AML-193 (cell line): ENCODE measurements around the gene DCAKD.
A peak's percentile ranks its signal among the peaks of the same experiment; 100 is the strongest.
"Not testable (repeated sequence)": the region's sequence is repeated elsewhere in the genome, so short reads cannot be mapped to it uniquely, and the experiment has no call there.

Experiments used
- DNase-seq, 2 experiments: peaks; one replicate each; lab custom pipeline; 2025; lab: John Stamatoyannopoulos, UW

Gene DCAKD

DNA sequence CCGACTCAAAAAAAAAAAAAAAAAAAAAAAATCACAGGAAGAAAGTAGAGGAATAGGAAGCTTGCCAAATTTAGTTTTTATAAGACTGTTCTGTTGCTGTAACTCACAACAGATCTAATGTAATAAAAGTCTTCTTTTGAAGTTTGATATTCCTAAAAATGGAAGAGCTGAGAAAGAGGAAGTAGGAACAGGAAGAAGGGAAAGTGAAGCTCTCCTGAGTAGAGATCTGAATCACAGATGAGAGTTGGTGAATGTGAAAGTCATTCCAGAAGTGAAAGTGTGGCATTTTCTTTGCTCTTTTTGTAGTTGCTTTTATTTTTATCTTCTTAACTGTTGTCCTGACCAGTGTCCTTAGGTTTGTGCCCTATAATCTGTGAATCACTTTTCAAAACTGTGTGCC is 11.8 kb upstream of the DCAKD start:
- peak; percentile 21 to 29 for DNase-seq

DNA sequence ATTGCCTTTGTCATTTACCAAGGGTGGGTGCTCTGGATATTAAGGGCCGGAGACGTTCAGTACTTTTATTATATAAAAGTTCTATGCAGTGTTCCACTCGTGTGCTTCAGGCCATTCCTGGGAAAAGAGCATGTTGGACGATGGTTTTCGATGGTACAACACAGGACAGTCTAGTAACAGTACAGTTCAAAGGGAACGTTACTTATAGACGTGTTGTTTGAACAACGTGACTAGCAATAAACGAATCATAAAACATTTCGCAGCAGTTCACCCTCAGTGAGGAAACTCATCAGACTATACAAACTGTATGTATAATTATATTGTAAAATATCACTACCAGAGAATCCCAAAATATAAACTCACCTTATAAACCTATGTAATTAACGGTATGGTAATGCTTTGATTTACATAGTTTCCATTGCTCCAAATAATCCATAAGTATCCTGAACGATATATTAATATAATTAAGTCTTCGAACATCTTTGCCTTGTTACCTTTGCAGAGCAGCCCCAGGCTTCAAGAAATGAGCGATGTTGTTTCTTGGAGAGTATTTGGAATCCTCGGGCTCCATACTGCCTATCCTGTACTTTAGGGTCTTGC is 10.3 kb upstream of the DCAKD start:
- no peak for DNase-seq

DNA sequence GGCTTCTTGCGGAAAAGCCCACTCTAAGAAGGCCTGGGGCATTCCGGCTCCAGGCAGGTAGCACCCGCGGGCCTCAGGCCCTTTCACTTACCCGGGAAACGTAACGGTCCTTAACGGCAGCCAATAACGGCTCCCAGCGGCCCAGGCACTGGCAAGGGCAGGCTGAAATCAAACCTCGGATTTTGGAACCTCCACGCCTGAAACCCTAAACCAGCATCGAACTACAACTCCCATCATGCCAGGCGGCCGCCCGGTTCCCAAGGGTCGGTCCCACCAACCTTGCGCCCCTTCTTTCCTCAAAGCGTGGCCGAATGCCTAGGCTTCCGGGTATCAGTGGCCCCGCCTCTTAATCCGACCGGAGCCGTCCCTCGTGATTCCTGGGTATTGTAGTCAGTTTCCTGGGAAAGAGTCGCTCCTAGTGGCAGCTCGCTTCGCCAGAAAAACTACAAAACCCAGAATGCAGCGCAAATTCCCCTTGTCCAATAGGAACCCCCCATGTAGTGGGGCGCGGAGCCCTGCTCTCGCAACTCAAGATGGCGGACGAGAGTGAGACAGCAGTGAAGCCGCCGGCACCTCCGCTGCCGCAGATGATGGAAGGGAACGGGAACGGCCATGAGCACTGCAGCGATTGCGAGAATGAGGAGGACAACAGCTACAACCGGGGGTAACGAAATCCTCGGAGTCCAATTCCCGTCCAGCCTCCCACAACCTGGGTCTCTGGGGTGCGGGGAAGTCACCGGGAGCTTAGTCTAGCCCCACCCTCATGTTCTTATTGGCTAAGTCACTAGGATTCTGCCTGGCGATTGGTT is 9.6 kb upstream of the DCAKD start, which contains the start of gene NMT1:
Gene NMT1 (plus strand): TSS at position 521 of the 809 bp plus-strand sequence. CDS start 13 bp downstream, at position 534.
- peak; percentile 100 for DNase-seq

DNA sequence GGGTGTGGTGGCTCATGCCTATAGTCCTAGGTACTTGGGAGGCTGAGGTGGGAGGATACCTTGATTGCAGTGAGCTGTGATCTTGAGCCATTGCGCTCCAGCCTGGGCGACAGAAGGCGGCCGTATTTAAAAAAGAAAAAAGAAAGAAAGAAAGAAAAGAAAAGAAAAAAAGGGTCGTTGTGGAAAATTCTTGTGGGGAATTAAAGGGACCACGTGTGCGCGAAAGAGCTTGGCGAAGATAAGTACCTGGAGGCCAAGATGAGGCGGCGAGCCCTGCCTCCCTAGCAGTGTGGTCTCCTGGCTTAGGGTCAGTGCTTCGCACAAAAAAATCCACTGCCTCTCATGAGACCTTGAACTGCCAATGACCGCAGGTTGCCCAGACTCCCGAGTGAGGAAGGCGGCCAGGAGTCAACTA is 9.0 kb upstream of the DCAKD start:
- DNase-seq = no peak

DNA sequence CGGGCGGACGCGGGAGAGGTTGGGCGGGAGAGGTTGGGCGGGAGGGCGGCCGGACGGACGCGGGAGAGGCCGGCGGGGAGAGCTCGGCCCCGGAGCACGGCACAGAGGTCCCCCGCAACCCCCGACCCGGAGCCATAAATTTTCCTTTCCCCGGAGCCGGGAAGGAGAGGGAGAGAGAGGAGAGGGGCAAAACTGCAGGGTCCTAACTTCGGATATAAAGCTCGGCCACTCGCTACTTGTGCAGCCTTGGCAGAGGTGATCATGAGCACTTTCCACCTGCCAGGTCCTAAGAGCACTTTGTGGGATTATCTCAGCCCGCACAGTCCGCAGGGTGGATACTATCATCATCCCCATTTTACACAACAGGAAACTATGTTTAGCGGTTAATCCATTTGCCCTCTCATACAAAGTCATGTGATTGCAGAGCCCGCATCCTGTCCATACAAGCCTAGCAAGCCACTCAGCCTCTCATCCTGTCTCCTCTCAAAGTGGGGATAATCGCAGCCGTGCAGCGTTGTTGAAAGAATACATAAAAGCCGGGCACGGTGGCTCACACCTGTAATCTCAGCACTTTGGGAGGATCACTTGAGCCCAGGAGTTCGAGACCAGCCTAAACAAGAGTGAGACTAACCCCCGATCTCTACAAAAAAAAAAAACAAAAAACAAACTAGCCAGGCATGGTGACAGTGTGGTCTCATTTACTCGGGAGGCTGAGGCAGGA is 780 bp upstream of the DCAKD start:
- peak; percentile 61 to 73 for DNase-seq

DNA sequence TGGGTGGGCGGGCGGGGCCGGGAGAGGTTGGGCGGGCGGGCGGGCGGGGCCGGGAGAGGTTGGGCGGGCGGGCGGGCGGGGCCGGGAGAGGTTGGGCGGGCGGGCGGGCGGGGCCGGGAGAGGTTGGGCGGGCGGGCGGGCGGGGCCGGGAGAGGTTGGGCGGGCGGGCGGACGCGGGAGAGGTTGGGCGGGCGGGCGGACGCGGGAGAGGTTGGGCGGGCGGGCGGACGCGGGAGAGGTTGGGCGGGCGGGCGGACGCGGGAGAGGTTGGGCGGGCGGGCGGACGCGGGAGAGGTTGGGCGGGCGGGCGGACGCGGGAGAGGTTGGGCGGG is 254 bp upstream of the DCAKD start:
- DNase-seq = not testable (repeated sequence)

DNA sequence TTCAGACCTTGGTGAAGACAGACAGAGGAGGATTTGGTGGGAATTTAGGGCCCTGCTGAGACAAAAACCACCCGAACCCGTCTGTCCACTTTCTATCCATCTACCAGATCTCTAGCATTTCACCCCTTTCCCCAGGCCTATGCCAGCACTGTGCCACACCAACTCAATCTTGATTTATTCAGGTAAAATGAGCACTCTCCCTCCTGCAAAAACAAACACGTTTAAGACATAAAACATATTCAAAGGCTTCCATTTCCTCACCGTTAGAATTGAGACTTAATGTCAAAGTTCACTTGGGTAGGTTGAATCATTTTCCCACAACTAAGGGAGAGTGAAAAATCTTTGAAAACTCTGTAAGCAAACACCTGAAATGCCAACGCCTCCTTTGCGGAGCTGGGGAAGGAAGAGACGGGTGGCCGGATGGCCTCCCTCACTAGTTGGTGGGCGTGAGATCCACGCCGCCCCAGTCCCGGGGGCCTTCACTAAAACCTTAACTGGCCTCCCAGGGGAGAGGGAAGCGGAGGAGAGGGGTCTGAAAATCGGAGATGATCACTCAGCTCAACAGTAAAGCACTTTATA is 862 bp downstream of the DCAKD start:
- no peak for DNase-seq

DNA sequence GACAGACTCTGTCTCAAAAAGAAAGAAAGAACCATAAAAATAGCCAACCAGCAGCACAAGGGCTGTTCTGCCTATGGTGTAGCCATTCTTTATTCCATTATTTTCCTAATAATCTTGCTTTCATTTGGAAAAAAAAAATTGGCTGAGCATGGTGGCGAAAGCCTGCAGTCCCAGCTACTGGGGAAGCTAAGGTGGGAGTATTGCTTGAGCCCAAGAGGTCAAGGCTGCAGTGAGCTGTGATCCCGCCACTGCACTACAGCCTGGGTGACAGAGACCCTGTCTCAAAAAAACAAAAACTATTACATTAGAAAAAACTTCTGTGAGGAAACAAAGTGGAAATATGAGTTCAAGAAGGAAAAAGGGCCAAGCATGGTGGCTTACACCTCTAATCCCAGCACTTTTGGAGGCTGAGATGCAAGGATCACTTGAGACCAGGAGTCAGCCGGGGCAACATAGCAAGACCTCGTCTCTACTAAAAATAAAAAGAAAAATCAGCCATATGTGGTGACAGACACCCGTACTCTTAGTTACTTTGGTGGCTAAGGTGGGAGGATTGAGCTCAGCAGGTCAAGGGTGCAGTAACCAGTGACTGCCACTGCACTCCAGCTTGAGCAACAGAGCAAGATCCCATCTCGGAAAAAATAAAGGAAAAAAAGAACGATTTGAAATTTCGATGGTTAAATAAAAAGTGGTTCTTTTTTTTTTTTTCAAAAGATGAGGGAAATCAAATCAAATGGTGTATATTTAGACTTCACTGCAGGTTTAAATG is 2.5 kb downstream of the DCAKD start:
- no peak for DNase-seq

DNA sequence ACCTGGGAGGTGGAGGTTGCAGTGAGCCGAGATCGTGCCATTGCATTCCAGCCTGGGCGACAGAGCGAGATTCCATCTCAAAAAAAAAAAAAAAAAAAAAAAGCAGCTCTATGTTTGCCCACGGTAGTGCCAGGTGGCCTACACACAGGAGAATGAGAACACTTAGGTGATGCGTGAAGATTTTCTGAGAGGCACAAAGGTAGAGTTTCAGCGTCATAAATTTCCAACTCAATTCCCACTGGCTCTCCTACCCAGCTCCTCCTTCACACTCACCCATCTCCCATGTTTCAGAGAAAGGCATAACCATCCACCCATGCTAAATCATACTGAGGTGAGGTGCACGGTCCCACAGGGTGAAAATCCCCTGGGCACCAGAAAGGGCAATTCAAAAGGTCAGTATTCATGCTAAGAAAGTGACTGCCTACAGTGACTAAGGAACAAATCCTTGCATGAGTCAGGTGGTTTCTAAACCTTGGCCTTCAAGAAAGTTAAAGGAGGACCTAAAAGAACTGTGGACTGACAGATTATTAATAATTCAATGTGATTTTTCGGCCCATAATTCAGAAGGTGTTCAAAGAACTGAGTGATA is 4.8 kb downstream of the DCAKD start:
- DNase-seq = no peak

DNA sequence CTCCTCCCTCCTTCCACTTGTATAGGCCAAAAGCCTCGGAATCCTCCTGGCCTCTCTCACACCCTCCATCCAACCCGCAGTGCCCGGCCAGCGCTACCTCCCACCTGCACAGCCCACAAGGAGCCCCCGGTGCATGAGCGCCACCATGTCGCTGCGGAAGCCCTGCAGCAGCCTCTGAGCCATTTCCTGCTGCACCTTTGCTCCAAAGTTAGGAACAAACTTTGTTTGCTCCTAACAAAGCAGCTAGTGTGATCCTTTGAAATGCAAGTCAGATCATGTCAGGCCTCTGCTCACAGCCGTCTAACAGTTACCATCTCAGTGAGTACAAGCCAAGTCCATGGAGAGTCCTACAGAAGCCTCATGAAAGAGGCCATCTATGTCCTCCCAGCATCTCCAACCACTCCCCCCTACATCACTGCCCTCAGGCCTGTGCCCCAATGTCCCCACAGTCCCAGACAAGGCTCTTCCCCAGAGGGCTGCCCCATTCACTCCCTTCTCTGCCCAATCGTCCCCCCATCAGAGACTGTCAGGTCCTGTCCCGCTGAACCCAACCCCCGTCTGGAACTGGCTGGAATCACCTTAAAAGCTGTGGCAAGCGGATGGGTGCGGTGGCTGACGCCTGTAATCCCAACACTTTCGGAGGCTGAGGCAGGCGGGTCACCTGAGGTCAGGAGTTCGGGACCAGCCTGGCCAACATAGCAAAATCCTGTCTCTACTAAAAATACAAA is 7.5 kb downstream of the DCAKD start:
- no peak for DNase-seq

DNA sequence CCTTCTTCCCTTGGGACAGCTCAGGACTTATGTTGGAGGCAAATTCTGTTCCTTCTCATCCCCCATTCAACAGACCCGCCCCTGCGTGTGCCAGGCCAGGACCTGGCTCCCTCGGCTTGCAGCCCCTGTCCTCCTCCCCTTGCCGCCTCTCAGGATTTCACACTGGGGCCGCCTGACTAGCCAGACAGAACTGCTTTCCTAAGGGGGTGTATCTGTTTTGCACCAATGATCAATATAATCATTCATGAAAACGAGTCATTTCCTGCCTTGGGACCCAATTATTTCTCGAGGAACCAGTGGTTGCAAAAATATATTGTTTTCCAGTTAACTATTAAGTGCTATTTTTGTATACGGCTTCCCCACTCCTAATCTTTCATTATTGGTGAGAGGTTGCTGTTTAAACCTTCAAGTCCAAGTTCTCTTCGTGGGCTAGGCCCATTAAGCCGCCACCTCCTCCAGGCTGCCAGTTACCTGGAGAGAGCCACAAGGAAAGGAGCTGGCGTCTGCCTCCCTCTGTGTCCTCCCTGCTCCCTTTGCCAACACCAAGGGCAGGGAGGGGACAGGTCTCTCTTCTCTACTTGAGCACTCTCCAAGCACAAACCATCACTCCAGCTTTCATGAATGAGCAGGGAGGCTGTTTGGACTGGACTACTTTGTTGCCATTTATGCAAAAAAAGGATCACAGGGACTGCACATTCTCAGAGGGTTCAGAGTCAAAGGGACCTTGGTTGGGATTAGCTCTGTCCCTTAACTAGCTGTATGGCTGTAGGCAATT is 8.9 kb downstream of the DCAKD start:
- no peak for DNase-seq

DNA sequence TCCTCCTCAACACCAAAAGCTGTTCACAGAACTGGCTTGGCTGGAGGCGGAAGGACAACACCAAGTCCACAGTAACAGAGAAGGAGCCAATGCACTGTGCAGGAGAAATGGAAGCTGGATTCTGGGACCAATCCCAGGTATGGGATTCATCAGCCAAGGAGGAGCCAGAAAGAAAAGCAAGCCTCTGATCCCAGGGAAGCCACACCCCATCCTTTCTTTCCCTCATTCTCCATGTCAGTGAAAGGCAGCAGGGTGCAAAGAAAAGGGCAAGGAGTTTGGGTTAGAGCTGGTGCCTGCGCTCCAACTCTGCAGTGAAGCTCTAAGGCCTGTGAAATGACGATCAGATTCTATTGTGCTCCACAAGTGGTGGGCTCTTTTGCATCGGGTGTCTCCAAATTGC is 11.0 kb downstream of the DCAKD start:
- no peak for DNase-seq

DNA sequence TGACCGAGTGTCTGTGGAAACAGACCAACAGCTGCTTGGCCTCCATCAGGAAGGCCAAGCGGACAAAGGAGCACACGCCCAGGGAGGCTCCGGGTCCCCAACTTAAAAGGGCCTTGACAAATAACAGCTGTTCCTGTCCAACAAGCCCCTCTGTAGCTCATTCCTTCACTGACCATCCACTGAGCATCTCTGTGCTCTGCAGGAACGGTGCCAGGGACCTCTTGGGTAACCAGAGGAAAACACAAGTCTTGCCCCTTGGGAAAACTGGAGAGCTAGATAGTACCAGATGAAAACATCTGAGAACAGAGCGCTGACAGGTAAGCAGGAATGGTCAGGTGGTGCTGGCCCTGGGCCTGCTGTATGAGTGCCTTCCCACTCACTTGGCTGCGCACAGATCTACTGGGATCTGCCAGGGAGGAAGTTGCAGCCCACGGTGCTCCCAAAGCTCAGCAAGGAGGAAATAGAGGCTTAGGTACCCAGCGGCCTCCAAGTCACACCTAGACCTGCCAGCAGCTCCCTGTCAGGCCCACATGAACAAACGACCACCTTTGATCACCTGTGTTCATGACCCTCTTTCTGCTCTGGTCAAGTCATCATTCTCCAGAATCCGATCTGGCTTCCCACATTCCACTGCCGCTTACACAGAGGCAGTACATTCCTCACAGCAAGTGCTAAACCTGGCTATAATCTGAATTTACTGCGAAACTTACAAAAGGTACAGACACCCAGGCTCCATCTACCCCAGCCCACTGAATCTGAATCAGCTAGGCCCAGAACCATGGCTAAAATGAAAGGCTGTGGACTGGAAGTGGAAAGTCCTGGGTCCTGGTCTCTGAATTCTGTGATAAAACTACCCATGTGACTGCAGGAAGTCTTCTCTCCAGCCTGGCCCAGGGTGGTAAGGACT is 12.5 kb downstream of the DCAKD start:
- no peak for DNase-seq

DNA sequence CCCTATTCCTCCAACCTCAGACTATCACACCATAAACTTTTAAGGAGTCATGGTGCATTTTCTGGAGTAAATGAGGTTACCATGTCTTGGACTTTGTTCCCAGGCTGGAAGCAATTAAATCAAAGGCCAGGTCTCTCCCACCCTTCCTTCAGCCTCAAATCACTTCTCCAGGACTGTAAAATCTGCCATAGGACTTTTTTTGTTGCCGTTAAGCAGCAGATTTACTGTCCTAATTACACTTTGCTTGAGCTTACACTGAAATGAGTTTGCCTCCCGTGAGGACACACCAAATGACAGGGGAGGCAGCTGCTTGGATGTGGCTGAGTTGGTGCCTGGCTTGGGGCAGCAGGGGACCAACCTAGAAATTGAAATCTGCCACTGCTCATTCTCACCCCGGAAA is 14.7 kb downstream of the DCAKD start:
- no peak for DNase-seq

DNA sequence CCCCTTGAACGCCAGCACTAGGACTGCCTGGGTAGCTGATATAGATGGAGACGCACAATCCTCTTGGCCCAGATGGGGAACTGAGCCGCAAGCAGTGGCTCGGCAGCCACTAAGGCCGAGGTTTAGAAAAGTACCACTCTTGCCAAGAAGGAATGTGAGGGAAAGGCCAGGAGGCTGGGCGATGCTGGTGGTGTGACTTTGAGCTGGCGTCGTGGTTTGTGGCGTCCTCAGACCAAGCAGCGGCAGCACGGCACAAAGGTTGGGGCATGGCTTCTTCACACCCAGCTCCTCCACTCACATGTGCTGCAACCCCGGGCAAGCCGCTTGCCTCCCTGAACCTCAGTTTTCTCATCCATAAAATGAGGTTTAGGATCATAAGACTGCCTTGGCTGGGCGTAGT is 15.6 kb downstream of the DCAKD start:
- DNase-seq = no peak

DNA sequence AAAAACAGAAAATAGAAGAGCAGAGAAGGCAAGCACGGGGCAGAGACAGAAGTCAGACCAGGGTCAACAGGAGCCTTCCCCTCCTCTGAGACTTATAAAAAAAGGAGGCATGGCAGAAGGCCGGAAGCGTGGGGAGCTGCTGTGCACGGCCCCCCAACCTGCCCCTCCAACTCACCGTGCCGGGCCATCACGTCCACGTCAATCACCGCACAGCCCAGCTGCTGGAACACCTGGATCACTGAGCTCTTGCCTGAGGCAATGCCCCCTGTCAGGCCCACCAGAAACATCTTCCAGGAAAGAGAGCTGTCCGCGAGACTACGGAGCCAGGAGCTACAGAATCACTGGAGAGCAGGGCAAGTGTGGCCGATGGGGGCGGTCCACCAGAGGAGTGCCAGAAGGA is 16.8 kb downstream of the DCAKD start:
- DNase-seq = no peak

DNA sequence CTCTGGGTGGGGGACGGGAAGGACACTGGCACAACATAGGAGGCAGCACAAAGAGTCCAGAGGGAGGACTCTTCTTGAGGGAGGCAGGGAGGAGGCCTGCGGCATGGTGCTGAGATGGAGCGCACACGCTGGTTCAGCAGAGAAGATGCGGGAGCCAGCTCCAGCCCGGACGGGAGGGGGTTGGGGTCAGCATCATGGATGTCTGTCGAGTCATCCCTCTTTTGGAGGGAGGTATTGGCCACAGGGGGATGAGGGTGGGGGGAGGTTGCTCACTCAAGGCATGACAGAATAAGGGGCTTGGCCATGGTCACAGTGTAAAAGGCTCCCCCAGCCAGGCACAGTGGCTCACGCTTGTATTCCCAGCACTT is 19.3 kb downstream of the DCAKD start:
- DNase-seq = no peak

DNA sequence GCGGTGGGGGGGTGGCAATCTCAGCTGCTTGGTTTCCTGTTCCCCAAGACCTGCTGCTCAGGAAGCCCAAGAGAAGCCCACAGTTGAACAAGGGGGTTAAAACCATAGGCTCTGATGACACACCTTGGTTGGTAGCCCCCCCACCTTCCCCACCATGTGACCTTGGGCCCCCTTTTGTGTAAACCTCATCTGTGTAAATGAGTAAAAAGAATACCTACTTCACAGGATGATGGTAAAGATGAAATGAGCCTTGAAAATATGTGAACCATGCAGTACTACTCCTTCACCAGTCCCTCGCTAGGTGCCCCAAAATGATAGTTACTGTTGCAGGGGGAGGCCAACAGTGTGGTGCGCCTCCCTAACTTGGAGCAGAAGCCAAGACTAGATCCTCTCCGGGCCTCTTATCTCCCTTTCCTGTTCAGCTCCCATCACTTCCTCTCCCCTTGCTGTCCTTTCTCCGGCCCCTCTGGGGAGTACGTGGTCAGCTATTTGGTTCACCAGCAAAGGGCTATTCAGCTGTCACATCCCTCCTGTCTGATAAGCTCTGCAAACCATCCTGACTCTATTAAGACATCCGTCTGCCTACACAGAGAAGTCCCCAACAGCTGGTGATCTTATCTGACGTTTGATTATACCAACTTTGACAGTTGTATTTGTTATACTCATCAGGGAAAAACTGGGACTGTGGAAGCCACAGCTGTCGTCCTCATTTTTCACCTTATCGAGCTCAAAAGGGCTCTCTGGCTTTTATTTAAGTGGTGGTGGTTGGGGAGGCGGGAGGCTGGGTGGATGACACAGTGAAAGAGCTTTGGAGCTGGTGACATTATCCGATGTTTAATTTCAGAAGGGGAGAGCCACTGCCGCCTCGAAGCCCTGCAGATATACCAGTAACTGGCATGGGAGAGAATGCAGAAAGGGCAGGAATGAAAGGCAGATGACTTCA is 19.9 kb downstream of the DCAKD start:
- no peak for DNase-seq
